GM21528 (cell line): ENCODE results near the gene PTBP3.

Experiments used
- ATAC-seq: cut with Tn5 transposase; IDR thresholded peaks from one replicate; pipeline ENCODE4 v1.9.1; 2021; ENCODE audit warnings: mild to moderate bottlenecking, moderate library complexity; ENCODE audit not compliant: unreplicated experiment, low FRiP score

Gene PTBP3

GRCh38 chr9:112174222-112174964 lies 159.0 kb downstream of the PTBP3 start:
- ATAC-seq, result peak; percentile 92

- no peak for ATAC-seq
These were observed 159.8 kb downstream of the PTBP3 start for GRCh38 chr9:112173489-112174221.

DNA sequence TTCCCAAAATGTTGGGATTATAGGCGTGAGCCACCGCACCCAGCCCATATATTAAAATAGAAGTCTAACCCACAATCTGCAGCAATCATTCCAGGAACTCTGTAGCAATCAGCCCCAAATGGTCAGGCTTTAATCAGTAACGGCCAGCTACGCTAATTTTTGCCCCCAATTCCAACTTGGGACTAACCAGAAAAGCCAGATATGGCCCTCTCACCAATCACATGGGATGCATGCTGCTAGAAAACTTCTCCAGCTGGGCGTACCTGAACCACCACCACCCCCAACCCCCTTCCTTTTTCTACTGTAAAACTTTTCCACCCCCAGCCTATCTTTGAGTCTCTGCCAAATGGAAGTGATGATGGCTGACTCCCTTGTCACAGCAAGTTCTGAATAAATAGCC lies 162.5 kb downstream of the PTBP3 start:
- ATAC-seq, result no peak

DNA sequence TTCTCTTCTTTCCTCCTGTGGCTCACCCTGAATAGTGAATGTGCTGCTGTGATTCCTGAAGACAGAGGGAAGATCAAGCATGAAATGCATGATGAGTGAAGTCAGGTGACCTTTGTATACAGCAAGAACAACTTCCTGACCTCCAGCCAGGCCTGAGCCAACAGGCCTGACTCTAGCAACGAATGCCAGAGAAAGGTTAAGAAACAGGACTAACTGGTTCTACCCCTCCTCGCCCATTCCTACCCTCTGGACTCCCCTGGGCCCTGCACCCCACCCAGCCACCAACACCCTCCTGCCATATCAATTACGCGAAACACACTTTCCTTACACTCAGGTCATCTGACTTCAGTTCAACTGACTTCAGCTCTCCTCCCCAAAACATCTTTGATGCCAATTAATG lies 163.2 kb downstream of the PTBP3 start:
- ATAC-seq, result no peak

DNA sequence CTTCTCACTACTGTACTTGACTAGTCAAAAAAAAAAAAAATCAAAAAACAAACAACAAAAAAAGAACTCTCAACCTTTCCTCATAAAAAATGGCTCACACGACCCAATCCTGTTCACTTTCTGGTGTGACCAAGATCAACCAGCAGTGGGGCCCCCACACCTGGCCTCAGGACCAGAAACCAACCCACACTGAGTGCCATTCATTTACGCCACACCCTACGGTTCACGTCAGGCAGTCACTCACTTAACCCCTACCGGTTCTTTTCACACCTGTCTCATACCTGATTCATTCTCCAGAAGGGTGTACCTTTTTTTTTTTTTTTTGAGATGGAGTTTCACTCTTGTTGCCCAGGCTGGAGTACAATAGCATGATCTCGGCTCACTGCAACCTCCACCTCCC lies 164.1 kb downstream of the PTBP3 start:
- ATAC-seq, result no peak

DNA sequence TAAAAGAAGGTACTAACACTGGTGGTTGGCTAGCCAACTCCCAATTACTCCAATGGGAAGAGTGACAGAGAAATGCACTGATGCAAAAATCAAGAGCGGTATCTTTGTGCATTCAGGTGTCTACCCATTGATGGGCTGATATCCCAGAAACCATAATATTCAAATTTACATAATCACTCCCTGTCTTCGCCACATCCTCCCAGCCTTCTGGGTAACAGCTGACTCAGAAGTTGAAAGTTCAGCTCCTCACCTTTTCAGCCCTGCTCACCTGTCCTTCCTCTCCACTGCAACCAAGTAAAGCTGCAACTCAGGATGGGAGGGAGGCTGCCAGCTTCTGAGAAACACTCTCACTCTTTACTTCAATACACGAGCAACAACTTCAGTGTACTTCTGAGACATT lies 165.2 kb downstream of the PTBP3 start:
- no peak for ATAC-seq
